Measurements from ENCODE around the gene ZEB2.

The ZEB2 gene

GRCh38 chr2:144507441-144508171 lies 12.3 kb downstream of the ZEB2 start:
- TF ChIP-seq CTCF (IDR thresholded peaks at IDR 0.05; ENCODE audit: insufficient read depth, low read depth, low read length, missing control alignments), result no peak
- no peak overlapping the region for H3K4me3 ChIP-seq (ENCODE audit: low read depth, low read length)
- no peak for DNase-seq (ENCODE audit: low read depth)

GRCh38 chr2:144505245-144505831 lies 14.6 kb downstream of the ZEB2 start:
- no peak for TF ChIP-seq CTCF (IDR thresholded peaks at IDR 0.05; ENCODE audit: insufficient read depth, low read depth, low read length, missing control alignments)
- DNase-seq (ENCODE audit: low read depth), result no peak
- H3K4me3 ChIP-seq (ENCODE audit: low read depth, low read length), result no peak overlapping the region

GRCh38 chr2:144504218-144504641 lies 15.7 kb downstream of the ZEB2 start:
- no peak overlapping the region for H3K4me3 ChIP-seq (ENCODE audit: low read depth, low read length)
- TF ChIP-seq CTCF (IDR thresholded peaks at IDR 0.05; ENCODE audit: insufficient read depth, low read depth, low read length, missing control alignments), result no peak
- DNase-seq (ENCODE audit: low read depth), result no peak

GRCh38 chr2:144503242-144503641 lies 16.7 kb downstream of the ZEB2 start:
- H3K4me3 ChIP-seq (ENCODE audit: low read depth, low read length), result no peak overlapping the region
- DNase-seq (ENCODE audit: low read depth), result no peak
- TF ChIP-seq CTCF (IDR thresholded peaks at IDR 0.05; ENCODE audit: insufficient read depth, low read depth, low read length, missing control alignments), result no peak

- TF ChIP-seq CTCF (IDR thresholded peaks at IDR 0.05; ENCODE audit: insufficient read depth, low read depth, low read length, missing control alignments), result no peak
- no peak for DNase-seq (ENCODE audit: low read depth)
- no peak overlapping the region for H3K4me3 ChIP-seq (ENCODE audit: low read depth, low read length)
Observed at GRCh38 chr2:144502369-144502768, 17.6 kb downstream of the ZEB2 start.

- no peak for TF ChIP-seq CTCF (IDR thresholded peaks at IDR 0.05; ENCODE audit: insufficient read depth, low read depth, low read length, missing control alignments)
Observed at GRCh38 chr2:144501627-144502026, 18.3 kb downstream of the ZEB2 start.

More at GRCh38 chr2:144501627-144502026, 18.3 kb downstream of the ZEB2 start:
- DNase-seq (ENCODE audit: low read depth), result no peak
- H3K4me3 ChIP-seq (ENCODE audit: low read depth, low read length), result no peak overlapping the region

All from GM12865 (cell line).